ENCODE data around the gene HAAO. TPM values are rescaled to one million over a fixed set of nuclear protein-coding genes. Genes with fewer than 3 reads are reported as not detected.

HAAO gene
- total and polyA plus RNA-seq, 2 of the 8 experiments (the other 6 are each of a cell fraction or from before 2014, with no cell fraction given): 2.5 to 7.0 TPM

- H3K36me3 ChIP-seq (ENCODE audit: control insufficient read depth in 2 of 4, insufficient read depth in 4 of 4, low read length in 3 of 4): no peaks in the 10 kb centered on the region
- no peak overlapping the region for H3K4ac ChIP-seq (replicated peaks; ENCODE audit: insufficient read length, low read depth, low read length)
- H3K27me3 ChIP-seq (replicated peaks in 1 of 4; ENCODE audit: control insufficient read depth in 3 of 4, extremely low read depth in 1 of 4, insufficient read depth in 3 of 4, low read length in 3 of 4): no peaks in the 10 kb centered on the region
- no peak overlapping the region for H2AFZ ChIP-seq (ENCODE audit: low read length)
- H3K9me3 ChIP-seq (ENCODE audit: insufficient read depth in 2 of 2, low read depth in 1 of 2, low read length in 1 of 2): no peaks in the 10 kb centered on the region
- H3K9ac ChIP-seq (replicated peaks in 1 of 4; ENCODE audit: extremely low read depth in 1 of 4, low read depth in 3 of 4, low read length in 3 of 4): no peak overlapping the region
- no peak overlapping the region for H4K91ac ChIP-seq (replicated peaks; ENCODE audit: insufficient read length, low read length)
- no peak overlapping the region for H2BK20ac ChIP-seq (ENCODE audit: low read length)
- H3K79me2 ChIP-seq (ENCODE audit: control insufficient read depth in 1 of 2, insufficient read depth in 2 of 2, low read length in 2 of 2): no peaks in the 10 kb centered on the region
- H4K8ac ChIP-seq (ENCODE audit: extremely low read depth, insufficient read depth, low read length): no peak overlapping the region
- H4K5ac ChIP-seq (ENCODE audit: insufficient read length, low read depth, low read length): no peak overlapping the region
- H3K4me3 ChIP-seq (ENCODE audit: extremely low read depth in 1 of 4, insufficient read depth in 2 of 4, low read depth in 3 of 4, low read length in 4 of 4): no peak overlapping the region
- no peak overlapping the region for H2BK5ac ChIP-seq (ENCODE audit: low read depth, low read length)
- no peak overlapping the region for H3K56ac ChIP-seq (replicated peaks; ENCODE audit: insufficient read length, low read depth, low read length)
- no peak overlapping the region for H3K14ac ChIP-seq (ENCODE audit: insufficient read length)
- H2BK12ac ChIP-seq (ENCODE audit: low read depth, low read length): no peak overlapping the region
- no peak overlapping the region for H3K18ac ChIP-seq (ENCODE audit: extremely low read depth, low read length)
- no peak overlapping the region for H3K27ac ChIP-seq (ENCODE audit: low read depth, low read length)
- no peak overlapping the region for H2BK120ac ChIP-seq (replicated peaks; ENCODE audit: low read depth, low read length)
- DNase-seq (ENCODE audit: low read depth in 1 of 2, low spot score in 2 of 2) (peak in 1 of 2 experiments; percentile 31), FAIRE-seq (no peak)
- no peaks in the 10 kb centered on the region for H3K79me1 ChIP-seq (ENCODE audit: low read depth, low read length)
- 96% methylated on average over 6 of the region's 7 CpGs; no CpG with 5 or more reads in 1 of the 2 experiments for WGBS, 2 experiments (ENCODE audit: extremely low coverage in 1 of 2, insufficient coverage in 1 of 2, insufficient read length in 1 of 2, insufficient replicate concordance in 2 of 2, low coverage in 1 of 2, low lambda C conversion rate in 2 of 2, missing lambda C conversion rate in 1 of 2)
- CTCF ChIA-PET (ENCODE audit: partially characterized antibody): interaction anchor here (0.8 to 12.3 kb wide), 6 partner anchors 18 to 396 kb away, joined by 3 to 119 read pairs (median 39); no protein-coding TSS in a partner anchor
- H4K20me1 ChIP-seq (replicated peaks in 1 of 2; ENCODE audit: control insufficient read depth in 1 of 2, insufficient read depth in 2 of 2, low read length in 2 of 2): no peaks in the 10 kb centered on the region
- no peaks in the 10 kb centered on the region for H3K23me2 ChIP-seq (ENCODE audit: low read depth, low read length)
- POLR2A ChIA-PET (ENCODE audit: partially characterized antibody): interaction anchor here (1.1 kb wide), 1 partner anchor 13 kb away, joined by 3 read pairs; no protein-coding TSS in a partner anchor
- no peak overlapping the region for H3K23ac ChIP-seq (ENCODE audit: insufficient read length)
- H3K4me1 ChIP-seq (replicated peaks in 1 of 4; ENCODE audit: control insufficient read depth in 3 of 4, insufficient read depth in 4 of 4, low read length in 3 of 4): no peaks in the 10 kb centered on the region
- no peak overlapping the region for H2AK5ac ChIP-seq (ENCODE audit: low read depth, low read length)
- no peak overlapping the region for H3K4me2 ChIP-seq (ENCODE audit: insufficient read depth in 1 of 2, low read depth in 2 of 2, low read length in 2 of 2)
- no peak overlapping the region for H2BK15ac ChIP-seq (ENCODE audit: low read length)
- no peak for TF ChIP-seq SIRT6 (IDR thresholded peaks at IDR 0.05; ENCODE audit: low read length)
- TF ChIP-seq SIN3A (conservative IDR thresholded peaks at IDR 0.05 in 1 of 2, IDR thresholded peaks at IDR 0.05 in 1 of 2; ENCODE audit: low read depth in 1 of 2, low read length in 2 of 2): no peak
- no peak for TF ChIP-seq SIX5 (IDR thresholded peaks at IDR 0.05; ENCODE audit: low read depth, low read length)
- TF ChIP-seq HDAC2 (IDR thresholded peaks at IDR 0.05; ENCODE audit: borderline replicate concordance in 1 of 2, low read depth in 2 of 2, low read length in 2 of 2): no peak
- no peak for TF ChIP-seq SUZ12 (IDR thresholded peaks at IDR 0.05; ENCODE audit: low read length)
Observed at GRCh38 chr2:42834161-42834560, 41.8 kb upstream of the HAAO start.

Data from H1 (cell line).